Stimulated activated CD4-positive, alpha-beta T cell treated with anti-CD3 and anti-CD28 coated beads, Interleukin-15, amount 100 ng/mL, for 1 hour (primary cell): Measurements from ENCODE around the gene CRACR2B.

ENCODE experiments used
- DNase-seq, 2 donors: peaks; one replicate each; pipeline ENCODE4 v3.0.0-alpha.2; 2020; ENCODE audit warnings: low read depth in 1 of 2, low spot score in 1 of 2

Gene CRACR2B

GRCh38 chr11:838441-839279, 10.9 kb downstream of the CRACR2B start:
- no peak for DNase-seq

- DNase-seq: no peak
Observed at GRCh38 chr11:839280-839623, 11.5 kb downstream of the CRACR2B start.

- no peak for DNase-seq
Observed at GRCh38 chr11:839875-840617, 12.3 kb downstream of the CRACR2B start.

GRCh38 chr11:841981-842369, 14.3 kb downstream of the CRACR2B start:
- DNase-seq: no peak

- peak; percentile 77 to 88 for DNase-seq
Observed at GRCh38 chr11:842370-843002, 14.8 kb downstream of the CRACR2B start, which contains the start of the genes POLR2L and TSPAN4. TSS of gene POLR2L (minus strand) at chr11:842529. CDS start at chr11:842508, 21 bp downstream. TSS of gene TSPAN4 (plus strand) at chr11:842852. CDS start at chr11:850305, 7,453 bp downstream.

- no peak for DNase-seq
Observed at GRCh38 chr11:843086-843734, 15.5 kb downstream of the CRACR2B start.

- no peak for DNase-seq
Observed at GRCh38 chr11:843818-844692, 16.3 kb downstream of the CRACR2B start.

- no peak for DNase-seq
Observed at GRCh38 chr11:844693-845644, 17.2 kb downstream of the CRACR2B start.

- no peak for DNase-seq
Observed at GRCh38 chr11:845872-846495, 18.3 kb downstream of the CRACR2B start.

- DNase-seq: no peak
Observed at GRCh38 chr11:846496-847098, 18.9 kb downstream of the CRACR2B start.

GRCh38 chr11:847876-848275, 20.2 kb downstream of the CRACR2B start:
- no peak for DNase-seq

- DNase-seq: peak; percentile 32 to 56
Observed at GRCh38 chr11:848380-848931, 20.7 kb downstream of the CRACR2B start.

- DNase-seq: no peak
Observed at GRCh38 chr11:849104-849824, 21.5 kb downstream of the CRACR2B start.

- no peak for DNase-seq
Observed at GRCh38 chr11:849951-850774, 22.4 kb downstream of the CRACR2B start.

- no peak for DNase-seq
Observed at GRCh38 chr11:850775-851763, 23.4 kb downstream of the CRACR2B start.
